ENCODE results near the gene CACFD1.

CACFD1 gene

GRCh38 chr9:133476941-133477340 is 17.2 kb downstream of the CACFD1 start:
- Histone ChIP-seq H3K36me3 (peaks cover 0 to 53% (median 36%) of the 10 kb centered on the region in 11 experiments; a peak in 20 of 22 replicates), H3K4me3 (peak overlapping the region in 3 of 10 experiments; percentile 63 to 78 (median 77); a peak in 4 of 20 replicates), H3K9ac (peak overlapping the region in 2 of 11 experiments; percentile 13 to 81; a peak in 2 of 22 replicates)

GRCh38 chr9:133477461-133477860 is 17.7 kb downstream of the CACFD1 start:
- Histone ChIP-seq H3K4me3 (peak overlapping the region in 7 of 10 experiments; percentile 55 to 78 (median 67); a peak in 11 of 20 replicates), H3K36me3 (peaks cover 0 to 48% (median 31%) of the 10 kb centered on the region in 11 experiments; a peak in 18 of 22 replicates)
- TF ChIP-seq Cebpa-rat (IDR thresholded peaks at IDR 0.05) = no peak

More at GRCh38 chr9:133476941-133477340, 17.2 kb downstream of the CACFD1 start:
- Histone ChIP-seq H3K27ac (peak overlapping the region in 2 of 11 experiments; percentile 19 to 73; a peak in 1 of 22 replicates), H3K9me3 (replicated peaks in 1 of 11) (no peaks in the 10 kb centered on the region), H4K20me1 (peaks cover 0 to 64% (median 46%) of the 10 kb centered on the region in 11 experiments; a peak in 18 of 22 replicates), H3K27me3 (no peaks in the 10 kb centered on the region), H3K4me2 (peak overlapping the region; percentile 10 to 100 (median 97); a peak in 13 of 22 replicates), H3K4me1 (peaks cover 49 to 69% (median 63%) of the 10 kb centered on the region in 10 experiments)
- TF ChIP-seq Cebpa-rat (IDR thresholded peaks at IDR 0.05) = no peak

GRCh38 chr9:133477992-133478850 is 18.4 kb downstream of the CACFD1 start:
- peak overlapping the region in 10 of 11 experiments; percentile 57 to 74 (median 70); a peak in 19 of 22 replicates for H3K27ac ChIP-seq
- no peaks in the 10 kb centered on the region for H3K9me3 ChIP-seq (replicated peaks in 1 of 11)
- peaks cover 49 to 68% (median 62%) of the 10 kb centered on the region in 10 experiments for H3K4me1 ChIP-seq
- H3K4me2 ChIP-seq = peak overlapping the region; percentile 90 to 100 (median 98)
- H3K4me3 ChIP-seq = peak overlapping the region; percentile 55 to 78 (median 66)
- H3K9ac ChIP-seq = peak overlapping the region; percentile 66 to 82 (median 79); a peak in 21 of 22 replicates
- H3K36me3 ChIP-seq = peaks cover 0 to 41% (median 23%) of the 10 kb centered on the region in 11 experiments; a peak in 18 of 22 replicates
- H3K27me3 ChIP-seq = no peaks in the 10 kb centered on the region
- H4K20me1 ChIP-seq = peaks cover 0 to 51% (median 45%) of the 10 kb centered on the region in 11 experiments; a peak in 18 of 22 replicates
- no peak for TF ChIP-seq Cebpa-rat (IDR thresholded peaks at IDR 0.05)

More at GRCh38 chr9:133477461-133477860, 17.7 kb downstream of the CACFD1 start:
- Histone ChIP-seq H3K27me3 (no peaks in the 10 kb centered on the region), H3K4me2 (peak overlapping the region; percentile 90 to 100 (median 98)), H3K9ac (peak overlapping the region in 6 of 11 experiments; percentile 9 to 81 (median 78); a peak in 5 of 22 replicates), H3K27ac (peak overlapping the region in 1 of 11 experiments; percentile 73; a peak in 2 of 22 replicates), H3K4me1 (peaks cover 49 to 69% (median 63%) of the 10 kb centered on the region in 10 experiments), H4K20me1 (peaks cover 0 to 59% (median 46%) of the 10 kb centered on the region in 11 experiments; a peak in 18 of 22 replicates), H3K9me3 (replicated peaks in 1 of 11) (no peaks in the 10 kb centered on the region)

- Histone ChIP-seq H3K9ac (peak within 1 kb of the TSS; percentile 66 to 82 (median 79); a peak in 21 of 22 replicates), H4K20me1 (peaks cover 0 to 45% (median 36%) of the 10 kb centered on the region in 11 experiments; a peak in 18 of 22 replicates), H3K27ac (peak within 1 kb of the TSS in 10 of 11 experiments; percentile 57 to 74 (median 70); a peak in 19 of 22 replicates), H3K9me3 (replicated peaks in 1 of 11) (no peaks in the 10 kb centered on the region), H3K4me3 (peak within 1 kb of the TSS; percentile 55 to 78 (median 66)), H3K27me3 (no peaks in the 10 kb centered on the region; a peak in 1 of 22 replicates), H3K4me2 (peak within 1 kb of the TSS; percentile 90 to 100 (median 98)), H3K36me3 (peaks cover 0 to 32% (median 14%) of the 10 kb centered on the region in 11 experiments; a peak in 13 of 22 replicates), H3K4me1 (peaks cover 44 to 62% (median 56%) of the 10 kb centered on the region in 10 experiments)
- no peak for TF ChIP-seq Cebpa-rat (IDR thresholded peaks at IDR 0.05)
These were observed 19.3 kb downstream of the CACFD1 start, which contains the start of gene SLC2A6 for GRCh38 chr9:133478851-133479711. Gene SLC2A6, minus strand, starts transcription at chr9:133479099. Its CDS starts 40 bp downstream, at chr9:133479059.

- H3K4me2 ChIP-seq = no peak overlapping the region
- peaks cover 0 to under 1% (median 0%) of the 10 kb centered on the region in 11 experiments; a peak in 1 of 22 replicates for H4K20me1 ChIP-seq
- no peak for TF ChIP-seq Cebpa-rat (IDR thresholded peaks at IDR 0.05)
- H3K4me3 ChIP-seq = no peak overlapping the region
- no peak overlapping the region for H3K9ac ChIP-seq
- peaks cover 36 to 52% (median 47%) of the 10 kb centered on the region in 10 experiments for H3K4me1 ChIP-seq
- no peaks in the 10 kb centered on the region; a peak in 1 of 22 replicates for H3K27me3 ChIP-seq
- no peak overlapping the region for H3K27ac ChIP-seq
- no peaks in the 10 kb centered on the region for H3K36me3 ChIP-seq
- no peaks in the 10 kb centered on the region for H3K9me3 ChIP-seq (replicated peaks in 1 of 11)
These were observed 23.8 kb downstream of the CACFD1 start for GRCh38 chr9:133483611-133484010.

- Histone ChIP-seq H3K4me2 (peak overlapping the region; percentile 41 to 85 (median 77)), H3K9ac (peak overlapping the region in 9 of 11 experiments; percentile 5 to 53 (median 26); a peak in 8 of 22 replicates), H3K27me3 (no peaks in the 10 kb centered on the region; a peak in 1 of 22 replicates)
These were observed 25.1 kb downstream of the CACFD1 start for GRCh38 chr9:133484671-133485437.

DNA sequence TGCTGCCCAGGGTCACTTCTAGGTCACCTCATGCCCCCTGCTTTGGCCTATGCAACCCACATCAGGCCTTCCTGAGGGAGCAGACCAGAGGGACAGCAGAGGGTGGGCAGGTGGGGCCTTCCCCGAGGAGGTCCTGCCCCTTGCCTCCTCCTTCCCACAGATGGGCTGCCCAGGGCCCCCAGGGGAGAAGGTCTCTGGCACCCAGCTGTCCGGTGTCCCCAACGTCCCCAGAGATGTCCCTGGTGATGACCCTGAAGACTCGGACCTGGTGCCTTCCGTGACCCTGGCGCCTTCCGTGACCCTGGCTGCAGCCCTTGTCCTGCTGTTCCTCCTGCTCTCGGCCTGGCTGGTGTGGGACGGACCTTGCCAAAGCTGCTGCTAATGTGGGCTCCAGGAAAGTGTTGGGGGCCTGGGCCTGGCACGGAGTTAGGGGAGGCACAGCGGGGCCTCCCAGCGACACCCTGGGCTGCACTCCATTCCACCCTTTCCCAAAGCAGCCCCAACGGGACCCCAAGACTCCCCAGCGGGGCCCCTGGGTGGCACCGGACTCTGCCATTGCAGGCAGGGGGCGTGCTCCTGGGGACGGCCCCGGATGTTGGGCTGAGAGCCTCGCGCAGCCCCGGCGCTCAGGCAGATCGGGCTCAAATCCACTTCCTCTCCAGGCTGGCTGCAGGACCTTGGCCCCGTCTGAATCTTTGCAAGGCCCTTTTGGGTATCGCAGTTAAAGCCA is 25.9 kb downstream of the CACFD1 start:
- no peaks in the 10 kb centered on the region; a peak in 1 of 22 replicates for H3K27me3 ChIP-seq

More at GRCh38 chr9:133484671-133485437, 25.1 kb downstream of the CACFD1 start:
- Histone ChIP-seq H3K4me3 (no peak overlapping the region), H3K4me1 (peaks cover 29 to 47% (median 37%) of the 10 kb centered on the region in 10 experiments), H3K36me3 (no peaks in the 10 kb centered on the region), H3K27ac (no peak overlapping the region), H3K9me3 (replicated peaks in 1 of 11) (no peaks in the 10 kb centered on the region), H4K20me1 (no peaks in the 10 kb centered on the region)
- no peak for TF ChIP-seq Cebpa-rat (IDR thresholded peaks at IDR 0.05)

More for the DNA sequence above, 25.9 kb downstream of the CACFD1 start:
- H3K36me3 ChIP-seq = no peaks in the 10 kb centered on the region
- H3K9ac ChIP-seq = peak overlapping the region; percentile 3 to 53 (median 27); a peak in 11 of 22 replicates
- H3K4me3 ChIP-seq = peak overlapping the region in 2 of 10 experiments; percentile 4 to 21; a peak in 3 of 20 replicates
- peak overlapping the region; percentile 41 to 85 (median 77) for H3K4me2 ChIP-seq
- H4K20me1 ChIP-seq = no peaks in the 10 kb centered on the region
- H3K9me3 ChIP-seq (replicated peaks in 1 of 11) = no peaks in the 10 kb centered on the region
- H3K4me1 ChIP-seq = peaks cover 28 to 45% (median 35%) of the 10 kb centered on the region in 10 experiments
- TF ChIP-seq Cebpa-rat (IDR thresholded peaks at IDR 0.05) = no peak
- peak overlapping the region in 7 of 11 experiments; percentile 8 to 59 (median 30); a peak in 9 of 22 replicates for H3K27ac ChIP-seq
